Natural killer cell (primary cell): ENCODE results near the gene TMEM181. TPM values are rescaled to one million over a fixed set of nuclear protein-coding genes. Genes with fewer than 3 reads are reported as not detected.

Experiments
- ATAC-seq, 3 donors: fragments of 150-1000 bp in 2 of 3; fragments of 200-7000 bp in 1 of 3; cut with Tn5 transposase; 1 replicate in 1 of 3; 2 replicates in 2 of 3; pipeline ENCODE4 v1.10.0; 2021; ENCODE audit warnings: mild to moderate bottlenecking in 2 of 3, moderate library complexity in 2 of 3
- DNase-seq, 2 donors: peaks; one replicate each; pipeline versions ENCODE4 v3.0.0 to v3.0.0-alpha.2; 2013 to 2021; ENCODE audit warnings: mixed read lengths in 1 of 2
- H3K27ac ChIP-seq: one replicate; pipeline ENCODE4 v1.5.1; 2013; ENCODE audit warnings: mild to moderate bottlenecking, low read length
- H3K27me3 ChIP-seq: one replicate; pipeline ENCODE4 v1.6.1; 2013; ENCODE audit warnings: low read length; ENCODE audit not compliant: control insufficient read depth, insufficient read depth
- H3K36me3 ChIP-seq: one replicate; pipeline ENCODE4 v1.6.1; 2013; ENCODE audit warnings: low read length; ENCODE audit not compliant: control insufficient read depth, insufficient read depth
- H3K4me1 ChIP-seq: one replicate; pipeline ENCODE4 v1.6.1; 2013; ENCODE audit warnings: low read length; ENCODE audit not compliant: control insufficient read depth, insufficient read depth
- H3K4me3 ChIP-seq: one replicate; pipeline ENCODE4 v1.5.1; 2013; ENCODE audit warnings: low read length
- H3K9me3 ChIP-seq: one replicate; pipeline ENCODE4 v1.6.1; 2013; ENCODE audit warnings: low read length; ENCODE audit not compliant: control insufficient read depth, insufficient read depth
- H3K27ac Mint-ChIP-seq, 2 donors: one replicate each; pipeline ENCODE4 v1.8.0; 2022; ENCODE audit warnings: mild to moderate bottlenecking in 2 of 2, mixed read lengths in 2 of 2, moderate library complexity in 1 of 2
- H3K27me3 Mint-ChIP-seq, 2 donors: one replicate each; pipeline ENCODE4 v1.8.0; 2022; ENCODE audit warnings: low read depth in 2 of 2, mixed read lengths in 2 of 2
- H3K36me3 Mint-ChIP-seq: one replicate; pipeline ENCODE4 v1.8.0; 2022; ENCODE audit warnings: mixed read lengths
- H3K4me1 Mint-ChIP-seq, 2 donors: one replicate each; pipeline ENCODE4 v1.8.0; 2022; ENCODE audit warnings: mixed read lengths in 2 of 2
- H3K4me3 Mint-ChIP-seq: one replicate; pipeline ENCODE4 v1.8.0; 2022; ENCODE audit warnings: mild to moderate bottlenecking, moderate library complexity, mixed read lengths
- H3K9me3 Mint-ChIP-seq, 2 donors: one replicate each; pipeline ENCODE4 v1.8.0; 2022; ENCODE audit warnings: mixed read lengths in 2 of 2
- WGBS: methylation state at CpG from one replicate; pipeline ENCODE4 v1.1.7; 2013; ENCODE audit warnings: missing lambda C conversion rate; ENCODE audit not compliant: insufficient coverage; 5-methylcytosine and 5-hydroxymethylcytosine counted together
- intact Hi-C: fragments of 100-400 bp; cut with micrococcal nuclease; formaldehyde crosslinking; loops from one replicate; pipeline ENCODE4 v1.14.2; 2022
- total RNA-seq, 4 donors: library from RNA; stranded (reverse); fragments of 120-200 nt in 1 of 4; gene quantifications; one replicate each; pipeline versions ENCODE4 v1.2.3 to v1.2.4, GENCODE V29; 2013 to 2022
- TF ChIP-seq, protein P1 (sequence below): fragments of 200-600 bp; IDR thresholded peaks from one replicate; pipeline ENCODE4 v1.8.0; 2022; ENCODE audit warnings: antibody characterized with exemption

The TMEM181 gene
- total RNA-seq, 3 donors from 2014 or later (not counting 1 experiment from before 2014, with no cell fraction given): 44.8 to 60.9 (median 45.0) TPM

DNA sequence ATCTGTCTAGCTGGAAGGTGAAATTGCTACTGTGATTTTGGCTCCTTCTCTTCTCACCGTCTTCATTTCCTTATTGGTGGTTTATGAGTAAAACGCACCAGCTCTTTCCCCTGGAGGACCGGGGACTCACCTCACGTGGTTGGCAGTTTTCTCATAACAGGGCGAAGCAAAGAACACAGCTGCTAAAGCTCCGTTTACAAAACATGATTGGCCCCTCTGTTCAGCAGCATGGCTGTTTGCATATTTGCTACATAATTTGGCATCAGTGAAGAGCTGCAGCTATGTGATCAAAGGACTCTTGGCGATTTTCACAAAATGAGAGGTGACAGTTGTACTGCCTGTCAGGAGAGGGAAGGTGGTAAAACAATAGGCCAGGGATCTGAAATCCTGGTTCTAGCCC lies 20.5 kb upstream of the TMEM181 start:
- H3K36me3 Mint-ChIP-seq: no peaks in the 10 kb centered on the region
- H3K4me1 Mint-ChIP-seq: peaks cover 0 to 5% of the 10 kb centered on the region in 2 donors
- H3K27ac Mint-ChIP-seq: no peak overlapping the region
- TF ChIP-seq, protein P1, sequence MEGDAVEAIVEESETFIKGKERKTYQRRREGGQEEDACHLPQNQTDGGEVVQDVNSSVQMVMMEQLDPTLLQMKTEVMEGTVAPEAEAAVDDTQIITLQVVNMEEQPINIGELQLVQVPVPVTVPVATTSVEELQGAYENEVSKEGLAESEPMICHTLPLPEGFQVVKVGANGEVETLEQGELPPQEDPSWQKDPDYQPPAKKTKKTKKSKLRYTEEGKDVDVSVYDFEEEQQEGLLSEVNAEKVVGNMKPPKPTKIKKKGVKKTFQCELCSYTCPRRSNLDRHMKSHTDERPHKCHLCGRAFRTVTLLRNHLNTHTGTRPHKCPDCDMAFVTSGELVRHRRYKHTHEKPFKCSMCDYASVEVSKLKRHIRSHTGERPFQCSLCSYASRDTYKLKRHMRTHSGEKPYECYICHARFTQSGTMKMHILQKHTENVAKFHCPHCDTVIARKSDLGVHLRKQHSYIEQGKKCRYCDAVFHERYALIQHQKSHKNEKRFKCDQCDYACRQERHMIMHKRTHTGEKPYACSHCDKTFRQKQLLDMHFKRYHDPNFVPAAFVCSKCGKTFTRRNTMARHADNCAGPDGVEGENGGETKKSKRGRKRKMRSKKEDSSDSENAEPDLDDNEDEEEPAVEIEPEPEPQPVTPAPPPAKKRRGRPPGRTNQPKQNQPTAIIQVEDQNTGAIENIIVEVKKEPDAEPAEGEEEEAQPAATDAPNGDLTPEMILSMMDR: no peak
- Histone ChIP-seq H3K9me3 (no peaks in the 10 kb centered on the region), H3K36me3 (no peaks in the 10 kb centered on the region), H3K4me1 (peaks cover 11% of the 10 kb centered on the region), H3K4me3 (no peak overlapping the region), H3K27ac (no peak overlapping the region), H3K27me3 (peaks cover 16% of the 10 kb centered on the region)
- DNase-seq (no peak), ATAC-seq (no peak)
- intact Hi-C loops: no loop called here
- no peak overlapping the region for H3K4me3 Mint-ChIP-seq
- 56% methylated on average over 7 of the region's 7 CpGs for WGBS
- H3K9me3 Mint-ChIP-seq: no peaks in the 10 kb centered on the region
- peaks cover 30 to 59% of the 10 kb centered on the region in 2 donors for H3K27me3 Mint-ChIP-seq

DNA sequence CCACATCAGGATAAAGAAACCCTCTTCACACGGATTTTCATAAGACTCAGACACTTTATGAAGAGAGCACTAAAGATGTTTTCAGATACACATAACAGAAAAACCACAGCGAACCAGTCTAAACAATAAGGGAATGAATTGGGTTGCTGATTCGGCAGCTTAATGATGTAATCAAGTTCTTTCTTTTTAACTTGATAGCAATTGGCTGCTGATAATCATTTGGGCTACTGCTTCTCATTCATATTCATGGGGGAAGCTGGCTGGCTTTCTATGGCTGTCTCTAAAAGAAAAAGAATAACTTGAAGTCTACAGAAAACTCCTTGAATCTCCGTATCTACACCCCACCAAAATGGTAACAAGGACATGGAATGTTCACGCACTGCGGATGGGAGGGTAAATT lies 20.0 kb upstream of the TMEM181 start:
- peaks cover 11% of the 10 kb centered on the region for H3K4me1 ChIP-seq
- Mint-ChIP-seq H3K9me3 (no peaks in the 10 kb centered on the region), H3K27me3 (peaks cover 30 to 55% of the 10 kb centered on the region in 2 donors), H3K4me1 (peaks cover 0 to 5% of the 10 kb centered on the region in 2 donors), H3K4me3 (no peak overlapping the region), H3K36me3 (no peaks in the 10 kb centered on the region), H3K27ac (no peak overlapping the region)
- ATAC-seq: no peak
- H3K9me3 ChIP-seq: no peaks in the 10 kb centered on the region
- TF ChIP-seq, protein P1: no peak
- no peak overlapping the region for H3K4me3 ChIP-seq
- H3K36me3 ChIP-seq: no peaks in the 10 kb centered on the region
- 93% methylated on average over 4 of the region's 6 CpGs for WGBS
- intact Hi-C loops: no loop called here
- H3K27me3 ChIP-seq: peaks cover 16% of the 10 kb centered on the region
- no peak for DNase-seq
- H3K27ac ChIP-seq: no peak overlapping the region

GRCh38 chr6:158543606-158544185 lies 16.2 kb upstream of the TMEM181 start:
- no peaks in the 10 kb centered on the region for H3K4me1 ChIP-seq

More at GRCh38 chr6:158543606-158544185, 16.2 kb upstream of the TMEM181 start:
- Histone ChIP-seq H3K4me3 (no peak overlapping the region), H3K36me3 (no peaks in the 10 kb centered on the region), H3K27me3 (no peaks in the 10 kb centered on the region), H3K9me3 (no peaks in the 10 kb centered on the region), H3K27ac (no peak overlapping the region)
- no peaks in the 10 kb centered on the region for H3K9me3 Mint-ChIP-seq
- H3K4me1 Mint-ChIP-seq: peaks cover 0 to under 1% of the 10 kb centered on the region in 2 donors
- TF ChIP-seq, protein P1: no peak
- ATAC-seq (no peak), DNase-seq (no peak)
- no peak overlapping the region for H3K27ac Mint-ChIP-seq
- 86% methylated on average over 12 of the region's 12 CpGs for WGBS
- H3K4me3 Mint-ChIP-seq: no peak overlapping the region
- intact Hi-C loops: no loop called here
- H3K27me3 Mint-ChIP-seq: peaks cover 24 to 43% of the 10 kb centered on the region in 2 donors
- H3K36me3 Mint-ChIP-seq: no peaks in the 10 kb centered on the region
